WI38 (cell line): ENCODE data around the gene ERI2.
"Not testable (repeated sequence)": the region's sequence is repeated elsewhere in the genome, so short reads cannot be mapped to it uniquely, and the experiment has no call there.

ENCODE experiments used
- H3K4me3 ChIP-seq: 2 replicates; pipeline ENCODE4 v1.5.1; 2011; ENCODE audit warnings: low read depth, mild to moderate bottlenecking, control low read depth, low read length
- TF ChIP-seq, protein P1 (sequence below): IDR thresholded peaks from 2 replicates; pipeline ENCODE4 v1.5.1; 2012; ENCODE audit warnings: low read depth, mild to moderate bottlenecking, control low read depth, low read length

Gene ERI2

DNA sequence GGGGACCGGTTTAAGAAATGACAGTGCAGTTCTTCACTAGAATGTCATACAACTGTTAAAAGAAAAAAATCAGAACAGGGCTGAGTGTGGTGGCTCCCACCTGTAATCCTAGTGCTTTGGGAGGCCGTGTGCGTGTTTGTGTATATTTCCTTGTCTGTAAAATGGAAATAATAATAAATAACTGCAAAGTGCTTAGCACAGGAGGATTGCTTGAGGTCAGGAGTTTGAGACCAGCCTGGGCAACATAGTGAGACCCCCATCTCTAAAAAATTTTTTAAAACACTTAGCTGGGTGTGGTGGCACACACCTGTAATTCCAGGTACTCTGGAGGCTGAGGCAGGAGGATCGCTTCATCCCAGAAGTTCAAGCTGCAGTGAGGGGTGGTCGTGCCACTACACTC lies 40.0 kb downstream of the ERI2 start:
- TF ChIP-seq, protein P1, sequence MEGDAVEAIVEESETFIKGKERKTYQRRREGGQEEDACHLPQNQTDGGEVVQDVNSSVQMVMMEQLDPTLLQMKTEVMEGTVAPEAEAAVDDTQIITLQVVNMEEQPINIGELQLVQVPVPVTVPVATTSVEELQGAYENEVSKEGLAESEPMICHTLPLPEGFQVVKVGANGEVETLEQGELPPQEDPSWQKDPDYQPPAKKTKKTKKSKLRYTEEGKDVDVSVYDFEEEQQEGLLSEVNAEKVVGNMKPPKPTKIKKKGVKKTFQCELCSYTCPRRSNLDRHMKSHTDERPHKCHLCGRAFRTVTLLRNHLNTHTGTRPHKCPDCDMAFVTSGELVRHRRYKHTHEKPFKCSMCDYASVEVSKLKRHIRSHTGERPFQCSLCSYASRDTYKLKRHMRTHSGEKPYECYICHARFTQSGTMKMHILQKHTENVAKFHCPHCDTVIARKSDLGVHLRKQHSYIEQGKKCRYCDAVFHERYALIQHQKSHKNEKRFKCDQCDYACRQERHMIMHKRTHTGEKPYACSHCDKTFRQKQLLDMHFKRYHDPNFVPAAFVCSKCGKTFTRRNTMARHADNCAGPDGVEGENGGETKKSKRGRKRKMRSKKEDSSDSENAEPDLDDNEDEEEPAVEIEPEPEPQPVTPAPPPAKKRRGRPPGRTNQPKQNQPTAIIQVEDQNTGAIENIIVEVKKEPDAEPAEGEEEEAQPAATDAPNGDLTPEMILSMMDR, result no peak
- H3K4me3 ChIP-seq, result no peak overlapping the region

DNA sequence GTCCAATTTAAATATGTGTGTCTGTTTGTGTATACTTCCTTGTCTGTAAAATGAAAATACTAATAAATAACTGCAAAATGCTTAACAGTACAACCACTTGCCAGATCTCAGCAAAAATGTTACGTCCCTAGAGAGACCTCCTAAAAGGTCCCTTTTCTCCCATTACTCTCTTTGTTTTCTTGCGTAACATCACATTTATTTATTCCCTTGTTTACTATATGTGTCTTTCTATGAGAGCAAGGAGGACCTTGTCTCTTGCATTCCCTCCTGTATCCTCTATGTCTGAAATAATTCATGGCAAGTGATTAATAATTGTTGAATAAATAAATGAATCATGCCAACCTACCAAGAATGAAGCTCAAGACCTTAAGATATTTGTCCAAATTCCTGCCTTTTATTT lies 40.5 kb downstream of the ERI2 start:
- TF ChIP-seq, protein P1, result no peak

DNA sequence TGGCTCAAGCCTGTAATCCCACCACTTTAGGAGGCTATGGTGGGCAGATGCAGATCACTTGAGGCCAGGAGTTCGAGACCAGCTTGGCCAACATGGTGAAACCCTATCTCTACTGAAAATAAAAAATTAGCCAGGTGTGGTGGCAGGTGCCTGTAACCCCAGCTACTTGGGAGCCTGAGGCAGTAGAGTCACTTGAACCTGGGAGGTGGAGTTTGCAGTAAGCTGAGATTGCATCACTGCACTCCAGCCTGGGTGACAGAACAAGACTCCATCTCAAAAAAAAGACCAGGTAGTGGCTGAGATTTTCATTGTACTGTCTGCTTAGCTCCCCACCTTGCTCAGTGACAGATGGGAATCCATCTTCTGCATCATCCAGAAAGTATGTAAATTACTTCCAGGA lies 41.8 kb downstream of the ERI2 start:
- not testable (repeated sequence) for H3K4me3 ChIP-seq

More for the DNA sequence above, 40.5 kb downstream of the ERI2 start:
- no peak overlapping the region for H3K4me3 ChIP-seq

DNA sequence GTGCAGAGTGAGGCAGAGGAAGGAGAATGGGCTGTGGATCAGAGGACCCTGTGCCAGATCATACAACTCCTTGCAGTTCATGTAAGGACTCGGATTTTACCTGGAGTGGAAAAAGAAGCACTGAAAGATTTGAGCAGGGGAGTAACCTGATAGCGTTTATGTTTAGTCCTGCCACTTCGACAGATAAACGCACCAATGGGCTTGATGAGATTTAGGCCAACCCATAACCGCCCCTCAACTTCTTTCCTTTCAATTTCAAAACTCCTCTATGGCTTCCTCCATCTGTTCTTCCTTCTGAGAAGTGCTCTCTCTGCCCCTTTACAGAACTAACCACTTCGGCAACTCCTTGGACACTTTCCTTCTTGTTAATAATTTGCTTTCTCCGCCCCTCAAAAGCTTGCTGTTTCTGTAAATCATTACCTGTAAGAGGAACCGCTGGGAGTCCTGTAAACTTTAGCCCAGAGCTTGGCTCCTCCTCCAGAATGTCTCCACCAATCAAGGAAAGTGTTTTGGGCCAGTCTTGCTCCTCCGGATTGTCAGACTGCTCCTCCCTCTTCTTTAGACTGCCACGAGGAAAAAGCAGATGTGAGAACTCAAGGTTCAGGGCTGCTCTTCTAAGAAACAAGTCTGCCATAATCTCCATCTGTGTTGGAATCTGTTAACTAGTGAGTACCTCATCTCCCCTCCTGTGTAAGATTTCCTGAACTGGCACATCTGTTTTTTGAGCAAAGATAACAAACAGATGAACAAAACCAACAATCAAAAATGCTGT lies 42.6 kb downstream of the ERI2 start, which contains the start of gene ACSM3:
Gene ACSM3, plus strand, starts transcription at position 554 of the 772 bp plus-strand sequence. CDS start 6,021 bp downstream, outside the sequence.
- TF ChIP-seq, protein P1, result no peak

GRCh38 chr16:20762404-20763123 lies 43.7 kb downstream of the ERI2 start:
- TF ChIP-seq, protein P1, result no peak
- H3K4me3 ChIP-seq, result no peak overlapping the region

More for the DNA sequence above, 42.6 kb downstream of the ERI2 start, which contains the start of gene ACSM3:
- peak within 1 kb of the TSS; percentile 59 for H3K4me3 ChIP-seq

DNA sequence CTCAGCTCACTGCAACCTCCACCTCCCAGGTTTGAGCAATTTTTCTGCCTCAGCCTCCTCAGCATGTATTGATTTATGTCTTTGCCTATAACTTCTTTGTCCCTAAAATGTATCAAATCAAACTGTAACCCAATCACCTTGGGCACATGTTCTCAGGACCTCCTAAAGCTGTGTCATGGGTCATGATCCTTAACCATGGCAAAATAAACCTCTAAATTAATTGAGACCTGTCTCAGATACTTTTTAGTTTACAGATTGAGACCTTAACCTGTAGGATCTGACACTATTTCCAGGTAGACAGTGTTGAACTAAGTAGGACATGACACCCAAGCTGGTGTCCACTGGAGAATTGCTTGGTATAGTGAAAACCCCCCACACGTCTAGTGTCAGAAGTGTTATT lies 45.1 kb downstream of the ERI2 start:
- H3K4me3 ChIP-seq, result no peak overlapping the region
- TF ChIP-seq, protein P1, result no peak

- H3K4me3 ChIP-seq, result no peak overlapping the region
- TF ChIP-seq, protein P1, result no peak
Measured at GRCh38 chr16:20760346-20760745, 45.9 kb downstream of the ERI2 start.

DNA sequence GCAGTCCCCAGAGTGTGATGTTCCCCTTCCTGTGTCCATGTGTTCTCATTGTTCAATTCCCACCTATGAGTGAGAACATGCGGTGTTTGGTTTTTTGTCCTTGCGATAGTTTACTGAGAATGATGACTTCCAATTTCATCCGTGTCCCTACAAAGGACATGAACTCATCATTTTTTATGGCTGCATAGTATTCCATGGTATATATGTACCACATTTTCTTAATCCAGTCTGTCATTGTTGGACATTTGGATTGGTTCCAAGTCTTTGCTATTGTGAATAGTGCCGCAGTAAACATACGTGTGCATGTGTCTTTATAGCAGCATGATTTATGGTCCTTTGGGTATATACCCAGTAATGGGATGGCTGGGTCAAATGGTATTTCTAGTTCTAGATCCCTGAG lies 50.5 kb downstream of the ERI2 start:
- not testable (repeated sequence) for H3K4me3 ChIP-seq
